Hepatocyte (in vitro differentiated cells): ENCODE data around the gene THUMPD1. TPM values are rescaled to one million over a fixed set of nuclear protein-coding genes. Genes with fewer than 3 reads are reported as not detected.

Source experiments
- DNase-seq: peaks from one replicate; pipeline ENCODE4 v3.0.0-alpha.2; 2016; ENCODE audit warnings: low spot score
- H2AFZ ChIP-seq: fragments of 200-600 bp; sonication (generic); 2 replicates; pipeline ENCODE4 v1.6.0; 2016; ENCODE audit warnings: antibody characterized with exemption, mild to moderate bottlenecking
- H3K27ac ChIP-seq: fragments of 200-600 bp; sonication (generic); 2 replicates; pipeline ENCODE4 v1.5.1; 2016; ENCODE audit warnings: mild to moderate bottlenecking
- H3K27me3 ChIP-seq: fragments of 200-600 bp; sonication (generic); 2 replicates; pipeline ENCODE4 v1.6.1; 2016
- H3K36me3 ChIP-seq: fragments of 200-600 bp; sonication (generic); replicated peaks from 2 replicates; pipeline ENCODE4 v1.5.1; 2016; ENCODE audit warnings: low read depth; ENCODE audit not compliant: insufficient read depth
- H3K4me1 ChIP-seq: fragments of 200-600 bp; sonication (generic); 2 replicates; pipeline ENCODE4 v1.5.1; 2016; ENCODE audit warnings: mild to moderate bottlenecking, moderate library complexity; ENCODE audit not compliant: insufficient read depth
- H3K4me2 ChIP-seq: fragments of 200-600 bp; sonication (generic); 2 replicates; pipeline ENCODE4 v1.6.0; 2016
- H3K4me3 ChIP-seq: fragments of 200-600 bp; sonication (generic); 2 replicates; pipeline ENCODE4 v1.5.1; 2016; ENCODE audit warnings: mild to moderate bottlenecking
- H3K79me2 ChIP-seq: fragments of 200-600 bp; sonication (generic); 2 replicates; pipeline ENCODE4 v1.6.0; 2017; ENCODE audit warnings: mild to moderate bottlenecking
- H3K9me2 ChIP-seq: fragments of 200-600 bp; sonication (generic); replicated peaks from 2 replicates; pipeline ENCODE4 v1.6.0; 2017; ENCODE audit warnings: mild to moderate bottlenecking; ENCODE audit not compliant: insufficient read depth
- H3K9me3 ChIP-seq: fragments of 200-600 bp; sonication (generic); 2 replicates; pipeline ENCODE4 v1.5.1; 2016; ENCODE audit warnings: low read depth, mild to moderate bottlenecking
- H4K20me1 ChIP-seq: fragments of 200-600 bp; sonication (generic); 2 replicates; pipeline ENCODE4 v1.6.0; 2016; ENCODE audit warnings: mild to moderate bottlenecking; ENCODE audit not compliant: insufficient read depth, poor library complexity, severe bottlenecking
- EZH2 ChIP-seq: fragments of 200-600 bp; sonication (generic); IDR thresholded peaks from 2 replicates; pipeline ENCODE4 v1.6.1; 2016; ENCODE audit warnings: antibody characterized with exemption, mild to moderate bottlenecking, borderline replicate concordance
- EZH2phosphoT487 ChIP-seq: fragments of 200-600 bp; sonication (generic); IDR thresholded peaks from one replicate; pipeline ENCODE4 v1.6.1; 2018; ENCODE audit warnings: antibody characterized with exemption, mild to moderate bottlenecking, low read depth, moderate library complexity; ENCODE audit not compliant: unreplicated experiment, severe bottlenecking
- WGBS: methylation state at CpG from one replicate; pipeline ENCODE4 v1.1.6; 2016; ENCODE audit warnings: low lambda C conversion rate; ENCODE audit errors: missing lambda C conversion rate; 5-methylcytosine and 5-hydroxymethylcytosine counted together
- polyA plus RNA-seq: library from polyadenylated mRNA; unstranded; fragments of >200 nt; fragmentation: Nextera tagmentation; extraction: Ambion mirVana; gene quantifications from 2 replicates; pipeline ENCODE4 v1.2.1, GENCODE V29; 2016
- total RNA-seq: library from RNA; depleted of rRNA; stranded (reverse); fragments of >200 nt; gene quantifications from 2 replicates; pipeline ENCODE4 v1.2.3, GENCODE V29; 2014
- TF ChIP-seq, protein P1 (sequence below): fragments of 200-600 bp; sonication (generic); IDR thresholded peaks from 2 replicates; pipeline ENCODE4 v1.5.1; 2016; ENCODE audit warnings: antibody characterized with exemption, mild to moderate bottlenecking; ENCODE audit not compliant: poor library complexity

Gene THUMPD1
- total and polyA plus RNA-seq, 2 experiments from 2014 or later, result 27.3 to 51.6 TPM

DNA sequence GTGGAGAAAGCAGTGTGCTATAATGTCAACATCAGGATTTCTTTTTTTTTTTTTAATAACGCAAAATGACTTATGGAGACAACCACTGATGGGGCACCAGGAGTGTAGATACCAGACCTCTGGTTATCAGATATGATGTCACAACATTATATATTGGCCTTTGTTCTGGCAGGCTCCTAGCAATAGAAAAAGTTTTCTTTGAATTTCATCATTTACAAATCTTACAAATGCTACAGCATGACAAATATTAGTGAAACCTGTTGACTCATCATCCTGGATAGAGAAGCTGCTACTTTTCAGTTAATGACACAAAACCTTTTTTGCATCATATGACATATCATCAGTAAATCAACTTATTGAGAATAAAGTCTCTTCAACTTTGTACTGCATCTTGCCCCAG lies 6.1 kb downstream of the THUMPD1 start:
- H3K36me3 ChIP-seq, result no peaks in the 10 kb centered on the region
- TF ChIP-seq, protein P1, sequence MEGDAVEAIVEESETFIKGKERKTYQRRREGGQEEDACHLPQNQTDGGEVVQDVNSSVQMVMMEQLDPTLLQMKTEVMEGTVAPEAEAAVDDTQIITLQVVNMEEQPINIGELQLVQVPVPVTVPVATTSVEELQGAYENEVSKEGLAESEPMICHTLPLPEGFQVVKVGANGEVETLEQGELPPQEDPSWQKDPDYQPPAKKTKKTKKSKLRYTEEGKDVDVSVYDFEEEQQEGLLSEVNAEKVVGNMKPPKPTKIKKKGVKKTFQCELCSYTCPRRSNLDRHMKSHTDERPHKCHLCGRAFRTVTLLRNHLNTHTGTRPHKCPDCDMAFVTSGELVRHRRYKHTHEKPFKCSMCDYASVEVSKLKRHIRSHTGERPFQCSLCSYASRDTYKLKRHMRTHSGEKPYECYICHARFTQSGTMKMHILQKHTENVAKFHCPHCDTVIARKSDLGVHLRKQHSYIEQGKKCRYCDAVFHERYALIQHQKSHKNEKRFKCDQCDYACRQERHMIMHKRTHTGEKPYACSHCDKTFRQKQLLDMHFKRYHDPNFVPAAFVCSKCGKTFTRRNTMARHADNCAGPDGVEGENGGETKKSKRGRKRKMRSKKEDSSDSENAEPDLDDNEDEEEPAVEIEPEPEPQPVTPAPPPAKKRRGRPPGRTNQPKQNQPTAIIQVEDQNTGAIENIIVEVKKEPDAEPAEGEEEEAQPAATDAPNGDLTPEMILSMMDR, result no peak
- TF ChIP-seq EZH2phosphoT487 (no peak), EZH2 (no peak)
- H2AFZ ChIP-seq, result no peak overlapping the region
- no peaks in the 10 kb centered on the region for H3K9me2 ChIP-seq
- no peak overlapping the region for H3K4me2 ChIP-seq
- no peak overlapping the region for H3K27ac ChIP-seq
- peaks cover 28% of the 10 kb centered on the region for H3K79me2 ChIP-seq
- WGBS, result 100% methylated on average over 1 of the region's 1 CpG
- peaks cover 24% of the 10 kb centered on the region for H4K20me1 ChIP-seq
- H3K4me3 ChIP-seq, result no peak overlapping the region
- peaks cover 9% of the 10 kb centered on the region for H3K4me1 ChIP-seq
- no peaks in the 10 kb centered on the region for H3K9me3 ChIP-seq
- no peaks in the 10 kb centered on the region for H3K27me3 ChIP-seq
- no peak for DNase-seq

DNA sequence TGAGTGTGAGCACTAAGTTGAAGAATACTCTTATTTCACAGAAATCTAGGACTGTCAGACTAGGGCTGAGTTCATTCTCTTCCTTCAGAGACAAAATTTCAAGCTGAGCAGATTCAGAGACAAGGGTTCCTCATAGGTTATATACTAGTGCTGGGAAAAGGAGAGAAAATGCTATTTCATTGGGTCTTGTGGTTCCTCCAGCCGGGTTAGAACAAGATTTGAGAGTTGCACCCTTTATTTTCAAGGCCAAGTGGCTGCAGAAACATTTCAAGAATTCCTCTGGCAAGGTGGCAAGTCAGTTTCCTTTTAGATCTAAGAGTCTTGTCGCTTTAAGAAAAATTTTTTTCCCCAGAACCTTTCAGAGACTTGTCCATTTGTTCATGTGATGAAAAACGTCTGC lies 6.8 kb downstream of the THUMPD1 start:
- Histone ChIP-seq H3K27me3 (no peaks in the 10 kb centered on the region), H3K4me1 (peaks cover 2% of the 10 kb centered on the region), H3K4me3 (no peak overlapping the region), H3K4me2 (no peak overlapping the region), H3K79me2 (peaks cover 21% of the 10 kb centered on the region), H2AFZ (no peak overlapping the region), H3K9me2 (no peaks in the 10 kb centered on the region), H4K20me1 (peaks cover 17% of the 10 kb centered on the region), H3K9me3 (no peaks in the 10 kb centered on the region), H3K36me3 (no peaks in the 10 kb centered on the region), H3K27ac (no peak overlapping the region)
- WGBS, result 86% methylated on average over 3 of the region's 3 CpGs
- TF ChIP-seq EZH2phosphoT487 (no peak), EZH2 (no peak)
- TF ChIP-seq, protein P1, result no peak
- no peak for DNase-seq

DNA sequence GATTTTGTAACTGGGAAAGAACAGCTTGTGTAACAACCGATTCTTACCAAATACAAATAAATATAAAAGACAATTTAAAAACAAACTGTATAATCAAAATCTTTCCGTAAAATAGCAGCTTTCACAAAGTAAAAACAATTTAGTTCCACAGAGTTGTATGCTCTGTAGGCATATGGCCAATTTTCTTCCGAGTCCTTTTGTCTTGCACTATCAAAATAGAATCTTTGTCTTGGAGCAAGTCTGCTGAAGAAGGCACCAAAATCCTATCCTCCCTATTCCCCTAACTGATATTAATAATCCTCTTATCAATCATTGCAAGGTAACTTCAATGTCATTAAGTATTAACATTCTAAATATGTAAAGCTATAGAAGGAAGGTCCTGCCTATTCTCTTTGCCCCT lies 7.6 kb downstream of the THUMPD1 start:
- H3K27ac ChIP-seq, result no peak overlapping the region
- H3K4me2 ChIP-seq, result no peak overlapping the region
- no peaks in the 10 kb centered on the region for H3K36me3 ChIP-seq

More for the DNA sequence above, 7.6 kb downstream of the THUMPD1 start:
- TF ChIP-seq, protein P1, result no peak
- TF ChIP-seq EZH2phosphoT487 (no peak), EZH2 (no peak)
- Histone ChIP-seq H3K79me2 (peaks cover 14% of the 10 kb centered on the region), H3K4me1 (no peaks in the 10 kb centered on the region), H4K20me1 (peaks cover 11% of the 10 kb centered on the region), H3K9me3 (no peaks in the 10 kb centered on the region), H2AFZ (no peak overlapping the region), H3K4me3 (no peak overlapping the region), H3K9me2 (no peaks in the 10 kb centered on the region), H3K27me3 (no peaks in the 10 kb centered on the region)
- 98% methylated on average over 3 of the region's 3 CpGs for WGBS
- no peak for DNase-seq
